NOMO-1 treated with dmso at 0.1 percent for 144 hours (cell line): ENCODE results near the gene AHNAK2.
"Not testable (repeated sequence)": the region's sequence is repeated elsewhere in the genome, so short reads cannot be mapped to it uniquely, and the experiment has no call there.

Experiments used
- DNase-seq: peaks from one replicate; lab custom pipeline; 2025; ENCODE audit not compliant: unreplicated experiment; lab: John Stamatoyannopoulos, UW

AHNAK2 gene

GRCh38 chr14:104928391-104929133, 49.6 kb downstream of the AHNAK2 start:
- DNase-seq, result no peak

GRCh38 chr14:104927901-104928300, 50.3 kb downstream of the AHNAK2 start:
- no peak for DNase-seq

GRCh38 chr14:104927432-104927816, 50.8 kb downstream of the AHNAK2 start:
- DNase-seq, result no peak

- peak; percentile 77 for DNase-seq
Measured at GRCh38 chr14:104926619-104927431, 51.3 kb downstream of the AHNAK2 start.

- DNase-seq, result no peak
Measured at GRCh38 chr14:104925855-104926609, 52.1 kb downstream of the AHNAK2 start.

- DNase-seq, result no peak
Measured at GRCh38 chr14:104925214-104925854, 52.8 kb downstream of the AHNAK2 start.

- DNase-seq, result peak; percentile 89
Measured at GRCh38 chr14:104924421-104925213, 53.6 kb downstream of the AHNAK2 start, which contains the start of gene PLD4. TSS of gene PLD4 (plus strand) at chr14:104924879. CDS start at chr14:104927141, 2,262 bp downstream.

GRCh38 chr14:104923640-104924420, 54.3 kb downstream of the AHNAK2 start:
- DNase-seq, result no peak

- DNase-seq, result no peak
Measured at GRCh38 chr14:104919993-104920315, 58.2 kb downstream of the AHNAK2 start.

- DNase-seq, result not testable (repeated sequence)
Measured at GRCh38 chr14:104919152-104919992, 58.8 kb downstream of the AHNAK2 start.

GRCh38 chr14:104917993-104918392, 60.2 kb downstream of the AHNAK2 start:
- no peak for DNase-seq

- no peak for DNase-seq
Measured at GRCh38 chr14:104917116-104917515, 61.1 kb downstream of the AHNAK2 start.

GRCh38 chr14:104913435-104913834, 64.7 kb downstream of the AHNAK2 start:
- no peak for DNase-seq

- DNase-seq, result no peak
Measured at GRCh38 chr14:104912053-104912452, 66.1 kb downstream of the AHNAK2 start.

GRCh38 chr14:104908303-104908702, 69.9 kb downstream of the AHNAK2 start:
- no peak for DNase-seq

GRCh38 chr14:104905579-104905933, 72.6 kb downstream of the AHNAK2 start:
- not testable (repeated sequence) for DNase-seq

GRCh38 chr14:104904650-104905578, 73.3 kb downstream of the AHNAK2 start:
- not testable (repeated sequence) for DNase-seq

- DNase-seq, result no peak
Measured at GRCh38 chr14:104903990-104904389, 74.2 kb downstream of the AHNAK2 start.
